OCI-LY3 (cell line): ENCODE results near the gene IMPACT.

Experiments used
- H2AFZ ChIP-seq: fragments of 200-600, 300-600 bp; shearing (Covaris generic); 2 replicates; pipeline ENCODE4 v1.6.0; 2014; ENCODE audit warnings: antibody characterized with exemption, low read depth, low read length
- H3K27ac ChIP-seq: fragments of 200-600, 300-600 bp; sonication (generic); 2 replicates; pipeline ENCODE4 v1.5.1; 2014; ENCODE audit warnings: mild to moderate bottlenecking, low read length, moderate library complexity, mixed read lengths
- H3K27me3 ChIP-seq: fragments of 200-600, 300-600 bp; sonication (generic); 2 replicates; pipeline ENCODE4 v1.6.1; 2014; ENCODE audit warnings: low read depth, low read length, mixed read lengths
- H3K36me3 ChIP-seq: fragments of 200-600, 300-600 bp; sonication (generic); replicated peaks from 2 replicates; pipeline ENCODE3; 2014; ENCODE audit warnings: low read depth, low read length, mixed read lengths
- H3K4me1 ChIP-seq: fragments of 300-600, 200-600 bp; sonication (generic); 2 replicates; pipeline ENCODE4 v1.6.1; 2014; ENCODE audit warnings: low read length, mixed read lengths
- H3K4me2 ChIP-seq: fragments of 200-600, 300-600 bp; sonication (generic); 2 replicates; pipeline ENCODE4 v1.6.1; 2014; ENCODE audit warnings: low read length, mixed read lengths
- H3K4me3 ChIP-seq: fragments of 300-600, 200-600 bp; sonication (generic); 2 replicates; pipeline ENCODE4 v1.5.1; 2014; ENCODE audit warnings: antibody characterized with exemption, mild to moderate bottlenecking, low read length, moderate library complexity
- H3K79me2 ChIP-seq: fragments of 300-600, 200-600 bp; shearing (Covaris generic); 2 replicates; pipeline ENCODE4 v1.6.1; 2014; ENCODE audit warnings: mild to moderate bottlenecking, low read length, mixed read lengths
- H3K9ac ChIP-seq: fragments of 300-600, 200-600 bp; shearing (Covaris generic); 2 replicates; pipeline ENCODE4 v1.6.0; 2014; ENCODE audit warnings: mild to moderate bottlenecking, low read length, moderate library complexity
- H3K9me3 ChIP-seq: fragments of 200-600, 300-600 bp; shearing (Covaris generic); 2 replicates; pipeline ENCODE4 v1.6.1; 2014; ENCODE audit warnings: low read length, mixed read lengths; ENCODE audit not compliant: insufficient read depth
- H4K20me1 ChIP-seq: fragments of 200-600, 300-600 bp; sonication (generic); 2 replicates; pipeline ENCODE4 v1.6.1; 2016; ENCODE audit warnings: low read length, mixed read lengths; ENCODE audit not compliant: insufficient read depth
- EZH2phosphoT487 ChIP-seq: fragments of 200-600 bp; shearing (Covaris generic); IDR thresholded peaks from 2 replicates; pipeline ENCODE4 v1.6.1; 2018; ENCODE audit warnings: antibody characterized with exemption, mixed run types, low read depth
- TF ChIP-seq, protein P1 (sequence below): fragments of 200-600, 300-600 bp; sonication (generic); IDR thresholded peaks from 2 replicates; pipeline ENCODE4 v1.5.1; 2014; ENCODE audit warnings: antibody characterized with exemption, low read length, low read depth

The IMPACT gene

DNA sequence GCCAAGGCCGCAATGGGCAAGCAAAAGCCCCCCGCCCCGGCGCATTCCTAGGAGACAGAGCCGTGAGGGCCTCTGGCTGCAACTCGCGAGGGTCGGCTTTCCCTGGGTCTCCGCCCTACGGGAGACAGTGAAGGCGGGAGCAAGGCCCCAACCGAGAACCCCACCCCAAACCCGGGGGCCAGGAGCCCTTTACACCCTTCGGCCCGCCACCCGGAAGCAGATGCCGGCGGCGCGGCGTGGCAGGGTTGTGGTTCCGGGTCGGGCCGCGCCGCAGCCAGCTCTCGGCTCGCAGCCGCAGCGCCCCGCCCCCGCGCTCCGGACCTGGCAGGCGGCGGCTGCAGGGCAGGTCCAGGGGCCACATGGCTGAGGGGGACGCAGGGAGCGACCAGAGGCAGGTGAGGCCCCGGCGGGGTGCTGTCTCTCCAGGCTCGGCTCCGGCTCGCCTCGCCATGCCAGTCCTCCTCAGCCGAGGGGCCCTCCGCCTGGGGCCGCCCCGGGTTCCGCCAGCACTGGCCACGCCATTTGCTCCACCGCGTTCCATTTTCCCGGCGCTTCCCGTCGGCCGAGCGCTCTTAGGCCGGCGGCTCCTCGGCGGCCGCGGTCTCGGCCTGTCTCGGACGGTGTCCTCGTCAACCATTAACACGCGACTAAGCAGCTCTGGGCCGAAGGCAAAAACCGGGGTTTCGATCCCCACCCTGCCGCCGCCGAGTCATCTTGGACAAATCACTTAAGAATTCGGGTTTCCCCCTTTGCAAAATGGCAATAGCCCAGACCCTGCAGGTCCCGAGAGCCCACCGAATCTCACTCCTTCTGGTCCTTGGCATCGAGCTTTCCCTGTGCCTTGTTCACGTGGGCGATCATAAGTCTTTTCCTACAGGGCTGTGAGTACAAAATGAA, at the start of gene IMPACT:
Gene IMPACT, plus strand, starts transcription at position 273 of the 897 bp plus-strand sequence. Its CDS starts 87 bp downstream, at position 360.
- H3K4me1 ChIP-seq = peaks cover 20% of the 10 kb centered on the region
- peak within 1 kb of the TSS; percentile 85 for H3K4me2 ChIP-seq
- peak within 1 kb of the TSS; percentile 88 for H3K9ac ChIP-seq
- no peaks in the 10 kb centered on the region for H3K9me3 ChIP-seq
- H3K4me3 ChIP-seq = peak within 1 kb of the TSS; percentile 83
- H3K27ac ChIP-seq = peak within 1 kb of the TSS; percentile 75
- peaks cover 13% of the 10 kb centered on the region for H3K79me2 ChIP-seq
- H3K27me3 ChIP-seq = no peaks in the 10 kb centered on the region
- TF ChIP-seq EZH2phosphoT487 = no peak
- TF ChIP-seq, protein P1, sequence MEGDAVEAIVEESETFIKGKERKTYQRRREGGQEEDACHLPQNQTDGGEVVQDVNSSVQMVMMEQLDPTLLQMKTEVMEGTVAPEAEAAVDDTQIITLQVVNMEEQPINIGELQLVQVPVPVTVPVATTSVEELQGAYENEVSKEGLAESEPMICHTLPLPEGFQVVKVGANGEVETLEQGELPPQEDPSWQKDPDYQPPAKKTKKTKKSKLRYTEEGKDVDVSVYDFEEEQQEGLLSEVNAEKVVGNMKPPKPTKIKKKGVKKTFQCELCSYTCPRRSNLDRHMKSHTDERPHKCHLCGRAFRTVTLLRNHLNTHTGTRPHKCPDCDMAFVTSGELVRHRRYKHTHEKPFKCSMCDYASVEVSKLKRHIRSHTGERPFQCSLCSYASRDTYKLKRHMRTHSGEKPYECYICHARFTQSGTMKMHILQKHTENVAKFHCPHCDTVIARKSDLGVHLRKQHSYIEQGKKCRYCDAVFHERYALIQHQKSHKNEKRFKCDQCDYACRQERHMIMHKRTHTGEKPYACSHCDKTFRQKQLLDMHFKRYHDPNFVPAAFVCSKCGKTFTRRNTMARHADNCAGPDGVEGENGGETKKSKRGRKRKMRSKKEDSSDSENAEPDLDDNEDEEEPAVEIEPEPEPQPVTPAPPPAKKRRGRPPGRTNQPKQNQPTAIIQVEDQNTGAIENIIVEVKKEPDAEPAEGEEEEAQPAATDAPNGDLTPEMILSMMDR = no peak
- H2AFZ ChIP-seq = peak within 1 kb of the TSS; percentile 94
- H3K36me3 ChIP-seq = peaks cover 14% of the 10 kb centered on the region
- H4K20me1 ChIP-seq = no peaks in the 10 kb centered on the region

GRCh38 chr18:24378598-24378997, 47.9 kb upstream of the IMPACT start:
- Histone ChIP-seq H3K27me3 (no peaks in the 10 kb centered on the region), H3K4me1 (peaks cover 12% of the 10 kb centered on the region), H3K9me3 (no peaks in the 10 kb centered on the region), H3K4me3 (no peak overlapping the region), H4K20me1 (no peaks in the 10 kb centered on the region), H3K4me2 (no peak overlapping the region), H3K27ac (no peak overlapping the region), H3K9ac (no peak overlapping the region), H3K79me2 (no peaks in the 10 kb centered on the region), H3K36me3 (no peaks in the 10 kb centered on the region), H2AFZ (no peak overlapping the region)
- TF ChIP-seq, protein P1 = no peak
- TF ChIP-seq EZH2phosphoT487 = no peak

- Histone ChIP-seq H3K36me3 (no peaks in the 10 kb centered on the region), H3K4me3 (no peak overlapping the region), H3K9me3 (no peaks in the 10 kb centered on the region), H3K4me1 (peaks cover 12% of the 10 kb centered on the region), H3K79me2 (no peaks in the 10 kb centered on the region), H3K27me3 (no peaks in the 10 kb centered on the region), H3K9ac (no peak overlapping the region), H2AFZ (no peak overlapping the region), H3K4me2 (peak overlapping the region; percentile 20; the same call in 1 of the 2 replicates), H3K27ac (no peak overlapping the region), H4K20me1 (no peaks in the 10 kb centered on the region)
- TF ChIP-seq EZH2phosphoT487 = no peak
- TF ChIP-seq, protein P1 = no peak
These were observed 46.2 kb upstream of the IMPACT start for GRCh38 chr18:24380163-24380747.

- H2AFZ ChIP-seq = no peak overlapping the region
- H3K4me3 ChIP-seq = no peak overlapping the region
- no peaks in the 10 kb centered on the region for H3K79me2 ChIP-seq
- H3K27ac ChIP-seq = no peak overlapping the region
- TF ChIP-seq EZH2phosphoT487 = no peak
- H3K9me3 ChIP-seq = no peaks in the 10 kb centered on the region
- peaks cover 12% of the 10 kb centered on the region for H3K4me1 ChIP-seq
- H3K36me3 ChIP-seq = no peaks in the 10 kb centered on the region
- no peaks in the 10 kb centered on the region for H3K27me3 ChIP-seq
- no peak overlapping the region for H3K9ac ChIP-seq
- no peak overlapping the region for H3K4me2 ChIP-seq
- H4K20me1 ChIP-seq = no peaks in the 10 kb centered on the region
These were observed 45.3 kb upstream of the IMPACT start for GRCh38 chr18:24381126-24381525.
